GM12875 (cell line): Measurements from ENCODE around the gene MIGA2.

Source experiments
- H3K4me3 ChIP-seq: one replicate; pipeline ENCODE4 v1.5.1; 2011; ENCODE audit warnings: low read depth, low read length, control low read depth
- TF ChIP-seq, protein P1 (sequence below): IDR thresholded peaks from 2 replicates; pipeline ENCODE4 v1.5.1; 2011; ENCODE audit warnings: low read depth, mild to moderate bottlenecking, control low read depth, inconsistent platforms, low read length, moderate library complexity, borderline replicate concordance; ENCODE audit not compliant: insufficient read depth

The MIGA2 gene

DNA sequence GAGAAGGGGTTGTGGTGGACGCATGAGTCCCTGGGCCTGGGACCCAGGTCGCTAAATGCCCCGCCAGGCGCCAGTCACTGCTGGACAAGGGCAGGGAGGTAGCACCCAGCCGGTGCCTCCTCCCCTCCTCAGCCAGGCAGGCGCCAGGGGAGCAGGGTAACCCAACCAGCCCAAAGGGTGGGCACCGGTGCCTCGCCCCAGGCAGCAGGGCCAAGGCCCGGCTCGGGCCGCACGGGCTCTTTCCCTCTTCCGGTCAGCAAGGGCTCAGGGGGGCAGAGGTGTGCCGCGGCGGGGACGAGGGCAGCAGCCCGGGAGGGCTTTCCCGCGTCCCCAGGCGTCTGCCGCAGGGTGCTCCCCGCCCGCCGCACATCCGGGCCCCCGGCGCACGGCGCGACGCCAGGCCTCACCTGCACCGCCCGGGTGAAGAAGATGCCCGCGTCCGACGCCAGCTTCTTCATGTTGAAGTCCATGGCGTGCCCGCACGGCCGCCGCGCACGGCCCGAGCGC is 8.7 kb upstream of the MIGA2 start:
- H3K4me3 ChIP-seq: peak overlapping the region; percentile 86
- TF ChIP-seq, protein P1, sequence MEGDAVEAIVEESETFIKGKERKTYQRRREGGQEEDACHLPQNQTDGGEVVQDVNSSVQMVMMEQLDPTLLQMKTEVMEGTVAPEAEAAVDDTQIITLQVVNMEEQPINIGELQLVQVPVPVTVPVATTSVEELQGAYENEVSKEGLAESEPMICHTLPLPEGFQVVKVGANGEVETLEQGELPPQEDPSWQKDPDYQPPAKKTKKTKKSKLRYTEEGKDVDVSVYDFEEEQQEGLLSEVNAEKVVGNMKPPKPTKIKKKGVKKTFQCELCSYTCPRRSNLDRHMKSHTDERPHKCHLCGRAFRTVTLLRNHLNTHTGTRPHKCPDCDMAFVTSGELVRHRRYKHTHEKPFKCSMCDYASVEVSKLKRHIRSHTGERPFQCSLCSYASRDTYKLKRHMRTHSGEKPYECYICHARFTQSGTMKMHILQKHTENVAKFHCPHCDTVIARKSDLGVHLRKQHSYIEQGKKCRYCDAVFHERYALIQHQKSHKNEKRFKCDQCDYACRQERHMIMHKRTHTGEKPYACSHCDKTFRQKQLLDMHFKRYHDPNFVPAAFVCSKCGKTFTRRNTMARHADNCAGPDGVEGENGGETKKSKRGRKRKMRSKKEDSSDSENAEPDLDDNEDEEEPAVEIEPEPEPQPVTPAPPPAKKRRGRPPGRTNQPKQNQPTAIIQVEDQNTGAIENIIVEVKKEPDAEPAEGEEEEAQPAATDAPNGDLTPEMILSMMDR: no peak

DNA sequence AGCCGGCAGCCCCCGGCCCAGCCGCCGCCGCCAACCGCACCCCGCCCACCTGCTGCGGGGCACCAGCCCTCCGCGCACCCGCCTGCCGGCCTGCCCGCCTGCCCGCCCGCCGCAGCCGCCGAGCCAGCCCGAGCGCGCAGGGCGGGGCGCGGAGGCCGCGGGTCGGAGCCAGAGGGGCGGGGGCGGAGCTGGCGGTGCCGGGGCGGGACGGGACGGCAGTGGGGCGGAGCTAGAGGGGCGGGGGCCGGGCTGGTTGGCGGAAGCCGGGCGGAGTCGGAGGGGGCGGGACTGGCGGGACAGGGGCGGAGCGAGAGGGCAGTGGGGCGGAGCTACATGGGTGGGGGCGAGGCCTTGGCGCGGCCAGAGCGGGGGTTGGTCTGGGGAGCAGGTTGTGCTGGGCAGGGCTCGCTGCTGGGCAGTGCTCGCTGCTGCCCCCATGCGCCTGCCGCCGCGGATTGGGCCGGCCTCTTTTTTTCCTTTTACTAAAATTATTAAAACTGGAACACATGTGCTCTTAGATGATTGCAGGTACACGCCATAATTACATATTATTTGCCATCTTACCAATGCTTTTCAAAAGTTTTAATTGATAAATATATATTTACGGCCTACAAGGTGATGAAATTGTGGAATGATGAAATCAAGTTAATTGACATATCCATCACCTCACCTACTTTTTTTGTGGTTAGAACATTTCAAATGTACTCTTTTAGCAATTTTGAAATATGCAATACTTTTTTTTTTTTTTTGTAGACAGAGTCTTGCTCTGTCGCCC is 8.0 kb upstream of the MIGA2 start, which contains the start of gene SH3GLB2:
Gene SH3GLB2 (minus strand): TSS at position 140 of the 775 bp plus-strand sequence. CDS start 177 bp downstream, outside the sequence.
- peak within 1 kb of the TSS; percentile 86 for H3K4me3 ChIP-seq
- TF ChIP-seq, protein P1: peak; percentile 81

DNA sequence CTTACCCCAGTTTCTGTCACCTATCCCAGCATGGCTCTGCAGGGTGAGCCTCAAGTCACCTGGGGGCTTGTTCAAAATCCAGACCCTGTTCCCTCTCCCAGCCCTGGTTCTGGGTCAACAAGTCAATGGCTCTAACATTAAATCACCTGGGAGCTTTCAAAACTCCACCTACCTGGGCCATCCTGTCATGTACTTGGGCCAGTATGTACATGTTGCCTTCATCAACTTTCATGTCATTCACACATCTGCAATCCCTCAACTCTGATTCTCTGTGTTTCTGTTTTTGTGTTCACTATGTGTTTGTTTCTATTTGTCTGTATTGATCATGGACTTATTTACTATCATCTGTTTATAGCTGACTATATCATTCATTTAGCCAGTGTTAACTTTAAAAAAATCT is 6.2 kb upstream of the MIGA2 start:
- TF ChIP-seq, protein P1: no peak

DNA sequence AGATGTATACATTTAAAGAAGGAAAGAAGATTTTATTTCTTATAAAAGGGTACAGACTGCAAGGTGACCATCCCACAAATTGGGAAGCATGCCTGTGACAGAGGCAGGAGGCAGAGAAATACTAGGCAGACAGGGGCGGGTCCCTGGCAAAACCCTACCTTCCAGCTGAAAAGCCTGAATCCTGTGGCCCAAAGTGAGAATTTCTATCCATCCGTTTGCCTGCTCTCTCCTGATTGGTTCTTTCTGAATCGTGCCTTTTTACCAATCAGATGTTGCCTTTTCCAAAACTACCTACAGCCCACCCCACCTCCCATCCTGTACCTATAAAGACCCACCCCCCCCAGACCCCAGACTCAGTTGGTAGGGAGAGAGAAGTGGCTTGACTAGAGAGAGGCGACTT is 4.9 kb upstream of the MIGA2 start:
- TF ChIP-seq, protein P1: no peak
- no peak overlapping the region for H3K4me3 ChIP-seq

More for the DNA sequence above, 6.2 kb upstream of the MIGA2 start:
- H3K4me3 ChIP-seq: no peak overlapping the region

DNA sequence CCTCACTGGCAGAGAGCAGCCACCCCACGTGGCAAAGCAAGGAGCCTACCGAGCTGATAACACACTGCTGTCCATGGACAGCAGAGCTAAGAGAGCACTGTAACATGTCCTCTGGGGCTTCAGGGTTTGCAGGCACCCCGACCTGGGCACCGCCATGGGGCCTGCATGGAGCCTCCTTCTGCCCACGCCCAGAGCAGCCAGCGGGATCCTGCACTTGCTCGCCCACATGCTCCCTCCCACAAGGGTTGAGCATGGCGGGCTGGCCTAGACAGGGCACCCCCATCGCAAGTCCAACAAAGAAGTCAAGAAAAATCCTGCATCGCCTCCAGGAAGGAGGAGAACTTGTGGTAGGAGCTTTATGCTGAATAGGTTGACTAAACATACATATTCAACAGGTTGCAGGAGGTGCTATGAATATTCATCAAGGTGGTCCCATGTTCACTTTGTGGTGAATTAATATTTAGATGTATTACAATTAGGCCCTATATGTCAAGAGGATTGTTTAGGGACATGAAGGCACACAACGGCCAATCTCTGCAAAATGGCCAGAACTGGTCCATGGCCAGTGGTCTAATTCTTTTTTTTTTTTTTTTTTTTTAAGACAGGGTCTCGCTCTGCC is 3.8 kb upstream of the MIGA2 start:
- TF ChIP-seq, protein P1: no peak
- no peak overlapping the region for H3K4me3 ChIP-seq

DNA sequence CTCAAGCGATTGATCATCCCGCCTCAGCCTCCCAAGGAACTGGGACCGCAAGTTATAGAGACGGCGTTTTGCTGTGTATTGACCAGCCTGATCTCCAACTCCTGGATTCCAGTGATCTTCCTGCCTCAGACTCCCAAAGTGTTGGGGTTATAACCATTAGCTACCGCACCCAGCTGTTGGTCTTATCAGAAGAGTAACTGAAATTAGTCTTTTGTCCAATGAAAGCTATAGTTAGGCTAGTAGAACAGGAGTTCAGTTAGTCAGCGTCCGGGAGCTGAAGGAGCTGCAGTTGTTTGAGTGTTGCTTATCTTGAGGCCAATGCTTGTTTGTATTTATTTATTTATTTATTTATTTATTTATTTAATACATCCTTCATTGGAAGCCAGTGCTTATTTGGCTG is 3.2 kb upstream of the MIGA2 start:
- H3K4me3 ChIP-seq: no peak overlapping the region
- TF ChIP-seq, protein P1: no peak

DNA sequence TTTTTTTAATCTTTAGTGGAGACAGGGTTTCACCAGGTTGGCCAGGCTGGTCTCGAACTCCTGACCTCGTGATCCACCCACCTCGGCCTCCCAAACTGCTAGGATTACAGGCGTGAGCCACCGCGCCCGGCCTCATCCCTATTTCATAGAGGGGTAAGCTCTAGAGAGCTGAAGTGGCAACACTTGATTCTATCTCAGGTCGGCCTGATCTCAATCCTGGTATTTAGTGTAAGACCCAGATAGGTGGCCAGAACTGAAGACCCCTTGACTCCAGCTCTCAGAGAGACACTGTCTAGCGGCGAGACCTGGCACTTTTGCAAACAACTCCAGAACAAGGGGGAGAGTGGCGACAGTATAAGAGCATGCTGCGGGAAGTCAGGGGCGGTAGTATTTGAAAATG is 588 bp upstream of the MIGA2 start:
- H3K4me3 ChIP-seq: peak overlapping the region; percentile 32
